ENCODE results near the gene RPS6KA2.
A peak's percentile ranks its signal among the peaks of the same experiment; 100 is the strongest.

Gene RPS6KA2

GRCh38 chr6:166633732-166634535 lies 6.9 kb upstream of the RPS6KA2 start:
- no peak for DNase-seq

- no peak for DNase-seq
Measured at GRCh38 chr6:166632731-166633130, 5.7 kb upstream of the RPS6KA2 start.

- no peak for DNase-seq
Measured at GRCh38 chr6:166630462-166630861, 3.4 kb upstream of the RPS6KA2 start.

- DNase-seq: no peak
Measured at GRCh38 chr6:166629628-166630027, 2.6 kb upstream of the RPS6KA2 start.

GRCh38 chr6:166627875-166628801 lies 1.1 kb upstream of the RPS6KA2 start:
- DNase-seq: peak; percentile 5

- DNase-seq: no peak
Measured at GRCh38 chr6:166626177-166627032, 646 bp downstream of the RPS6KA2 start.

- DNase-seq: no peak
Measured at GRCh38 chr6:166625356-166625755, 1.7 kb downstream of the RPS6KA2 start.

GRCh38 chr6:166624275-166624674 lies 2.8 kb downstream of the RPS6KA2 start:
- no peak for DNase-seq

- DNase-seq: no peak
Measured at GRCh38 chr6:166623318-166623717, 3.7 kb downstream of the RPS6KA2 start.

- no peak for DNase-seq
Measured at GRCh38 chr6:166621114-166621540, 5.9 kb downstream of the RPS6KA2 start.

GRCh38 chr6:166620478-166621113 lies 6.5 kb downstream of the RPS6KA2 start:
- no peak for DNase-seq

GRCh38 chr6:166619912-166620311 lies 7.1 kb downstream of the RPS6KA2 start:
- DNase-seq: no peak

GRCh38 chr6:166618866-166619761 lies 7.9 kb downstream of the RPS6KA2 start:
- DNase-seq: no peak

GRCh38 chr6:166618251-166618650 lies 8.8 kb downstream of the RPS6KA2 start:
- DNase-seq: no peak

- DNase-seq: no peak
Measured at GRCh38 chr6:166617359-166617758, 9.7 kb downstream of the RPS6KA2 start.

- no peak for DNase-seq
Measured at GRCh38 chr6:166616261-166617238, 10.5 kb downstream of the RPS6KA2 start.

GRCh38 chr6:166615059-166615770 lies 11.8 kb downstream of the RPS6KA2 start:
- DNase-seq: no peak

GRCh38 chr6:166614589-166614988 lies 12.5 kb downstream of the RPS6KA2 start:
- no peak for DNase-seq

- no peak for DNase-seq
Measured at GRCh38 chr6:166614171-166614583, 12.9 kb downstream of the RPS6KA2 start.
